Vagina (tissue), 2 donors: ENCODE results near the gene AKR1B1.

Source experiments
- POLR2A ChIP-seq, 2 donors: fragments of 450-650 bp; IDR thresholded peaks; one replicate each; pipeline ENCODE4 v1.6.1; 2017; ENCODE audit warnings: antibody characterized with exemption in 2 of 2, mild to moderate bottlenecking in 2 of 2, moderate library complexity in 2 of 2
- POLR2AphosphoS5 ChIP-seq, 2 donors: sonication (generic); formaldehyde crosslinking; IDR thresholded peaks; one replicate each; pipeline ENCODE4 v1.9.0; 2017; ENCODE audit warnings: antibody characterized with exemption in 2 of 2, mild to moderate bottlenecking in 2 of 2, low read depth in 1 of 2; ENCODE audit not compliant: insufficient read depth in 1 of 2
- TF ChIP-seq, protein P1 (sequence below), 3 experiments: fragments of 450-650 bp in 2 of 3; fragments of 200-600 bp in 1 of 3; sonication (generic) in 1 of 3; IDR thresholded peaks; one replicate each; pipeline ENCODE4 v1.5.1; 2017 to 2019; ENCODE audit warnings: antibody characterized with exemption in 3 of 3, mild to moderate bottlenecking in 2 of 3, moderate library complexity in 2 of 3

DNA sequence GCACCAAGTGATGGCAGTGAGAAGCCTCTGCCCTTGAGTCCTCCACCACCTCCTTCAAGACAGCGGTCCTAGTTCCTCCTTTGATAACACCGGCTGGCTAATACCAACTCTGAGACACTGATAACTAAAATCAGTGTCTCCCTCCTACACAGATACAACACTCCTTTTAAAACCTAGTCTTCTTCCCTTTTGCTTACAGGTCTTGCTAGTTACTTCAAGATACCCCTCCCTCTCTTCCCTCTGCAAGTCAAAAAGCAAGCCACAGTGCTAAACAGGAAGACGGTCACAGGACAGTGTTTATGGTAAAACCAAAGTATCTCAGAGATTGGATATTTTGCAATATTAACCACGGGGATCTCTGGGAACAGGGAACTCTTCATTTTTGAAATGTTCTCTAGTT, 4.6 kb downstream of the AKR1B1 start:
- TF ChIP-seq POLR2AphosphoS5 (IDR thresholded peaks at IDR 0.05; ENCODE audit: insufficient read depth in 1 of 2, low read depth in 1 of 2) (no peak), POLR2A (IDR thresholded peaks at IDR 0.05) (no peak)
- TF ChIP-seq, protein P1, sequence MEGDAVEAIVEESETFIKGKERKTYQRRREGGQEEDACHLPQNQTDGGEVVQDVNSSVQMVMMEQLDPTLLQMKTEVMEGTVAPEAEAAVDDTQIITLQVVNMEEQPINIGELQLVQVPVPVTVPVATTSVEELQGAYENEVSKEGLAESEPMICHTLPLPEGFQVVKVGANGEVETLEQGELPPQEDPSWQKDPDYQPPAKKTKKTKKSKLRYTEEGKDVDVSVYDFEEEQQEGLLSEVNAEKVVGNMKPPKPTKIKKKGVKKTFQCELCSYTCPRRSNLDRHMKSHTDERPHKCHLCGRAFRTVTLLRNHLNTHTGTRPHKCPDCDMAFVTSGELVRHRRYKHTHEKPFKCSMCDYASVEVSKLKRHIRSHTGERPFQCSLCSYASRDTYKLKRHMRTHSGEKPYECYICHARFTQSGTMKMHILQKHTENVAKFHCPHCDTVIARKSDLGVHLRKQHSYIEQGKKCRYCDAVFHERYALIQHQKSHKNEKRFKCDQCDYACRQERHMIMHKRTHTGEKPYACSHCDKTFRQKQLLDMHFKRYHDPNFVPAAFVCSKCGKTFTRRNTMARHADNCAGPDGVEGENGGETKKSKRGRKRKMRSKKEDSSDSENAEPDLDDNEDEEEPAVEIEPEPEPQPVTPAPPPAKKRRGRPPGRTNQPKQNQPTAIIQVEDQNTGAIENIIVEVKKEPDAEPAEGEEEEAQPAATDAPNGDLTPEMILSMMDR (IDR thresholded peaks at IDR 0.05) = no peak
